AG04450 (cell line): ENCODE data around the gene TOP3B. TPM values are rescaled to one million over a fixed set of nuclear protein-coding genes. Genes with fewer than 3 reads are reported as not detected.
A peak's percentile ranks its signal among the peaks of the same experiment; 100 is the strongest.

Source experiments
- CTCF ChIA-PET: fragments of 300-600, 350-600 bp; formaldehyde crosslinking; extraction: SDS; loops from one replicate; lab custom pipeline; 2022; ENCODE audit warnings: antibody characterized with exemption, inconsistent platforms; lab: Charles Lee
- POLR2A ChIA-PET: fragments of 350-600 bp; formaldehyde crosslinking; extraction: SDS; loops from one replicate; lab custom pipeline; 2021; ENCODE audit warnings: antibody characterized with exemption, inconsistent platforms; lab: Yijun Ruan, JAX
- DNase-seq: peaks from one replicate; pipeline ENCODE4 v3.0.0-alpha.2; 2011; ENCODE audit warnings: low read depth, low spot score
- H3K27ac ChIP-seq: one replicate; pipeline ENCODE4 v1.5.1; 2012; ENCODE audit warnings: low read depth, low read length, control low read depth
- H3K27me3 ChIP-seq: one replicate; pipeline ENCODE4 v1.6.0; 2012; ENCODE audit warnings: low read length; ENCODE audit not compliant: control insufficient read depth, insufficient read depth
- H3K4me3 ChIP-seq: 2 replicates; pipeline ENCODE4 v1.5.1; 2011; ENCODE audit warnings: mild to moderate bottlenecking, low read depth, low read length, control low read depth
- H3K9me3 ChIP-seq: 2 replicates; pipeline ENCODE4 v1.5.1; 2012; ENCODE audit warnings: low read length; ENCODE audit not compliant: control insufficient read depth, insufficient read depth
- polyA plus RNA-seq: library from polyadenylated mRNA; depleted of rRNA; stranded (reverse); fragments of >200 nt; gene quantifications from 2 replicates; pipeline ENCODE4 v1.2.3, GENCODE V29; 2011
- TF ChIP-seq, protein P1 (sequence below): IDR thresholded peaks from 2 replicates; pipeline ENCODE4 v1.5.1; 2011; ENCODE audit warnings: low read depth, low read length, control low read depth, inconsistent platforms

The TOP3B gene
- polyA plus RNA-seq, 1 experiment, result 10.3 TPM

DNA sequence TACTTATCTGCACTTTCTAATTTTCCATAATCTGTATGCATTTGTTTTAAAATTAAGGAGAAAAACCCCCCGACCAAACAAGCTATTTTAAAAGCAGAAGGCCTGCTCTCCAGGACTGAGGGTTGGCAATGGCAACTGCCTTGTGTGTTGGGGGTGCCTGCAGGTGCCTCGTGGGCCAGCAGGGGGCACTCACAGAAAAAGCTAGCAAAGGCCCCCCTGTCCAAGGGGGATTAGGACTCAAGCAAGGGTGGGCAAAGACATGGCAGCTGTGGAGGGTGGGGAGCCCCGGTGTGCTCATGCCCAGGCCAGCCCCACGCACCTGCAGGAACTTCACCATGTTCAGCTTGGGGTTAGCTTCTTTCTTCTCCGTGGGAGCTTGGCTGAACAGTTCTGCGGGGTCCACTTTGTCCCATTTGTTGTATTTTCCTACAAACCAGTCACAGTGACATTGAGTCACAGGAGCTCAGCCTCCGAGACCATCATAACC is 10.3 kb downstream of the TOP3B start:
- Histone ChIP-seq H3K27me3 (no peaks in the 10 kb centered on the region), H3K9me3 (no peaks in the 10 kb centered on the region), H3K27ac (no peak overlapping the region), H3K4me3 (no peak overlapping the region)
- ChIA-PET CTCF (interaction anchor here (0.5 to 2.2 kb wide), 26 partner anchors 9 to 325 kb away, joined by 3 to 30 read pairs (median 3); partner anchors contain the start of genes PPM1F and TOP3B), POLR2A (interaction anchor here (0.6 kb wide), 2 partner anchors 13 to 173 kb away, joined by 4 read pairs; no protein-coding TSS in a partner anchor)
- TF ChIP-seq, protein P1, sequence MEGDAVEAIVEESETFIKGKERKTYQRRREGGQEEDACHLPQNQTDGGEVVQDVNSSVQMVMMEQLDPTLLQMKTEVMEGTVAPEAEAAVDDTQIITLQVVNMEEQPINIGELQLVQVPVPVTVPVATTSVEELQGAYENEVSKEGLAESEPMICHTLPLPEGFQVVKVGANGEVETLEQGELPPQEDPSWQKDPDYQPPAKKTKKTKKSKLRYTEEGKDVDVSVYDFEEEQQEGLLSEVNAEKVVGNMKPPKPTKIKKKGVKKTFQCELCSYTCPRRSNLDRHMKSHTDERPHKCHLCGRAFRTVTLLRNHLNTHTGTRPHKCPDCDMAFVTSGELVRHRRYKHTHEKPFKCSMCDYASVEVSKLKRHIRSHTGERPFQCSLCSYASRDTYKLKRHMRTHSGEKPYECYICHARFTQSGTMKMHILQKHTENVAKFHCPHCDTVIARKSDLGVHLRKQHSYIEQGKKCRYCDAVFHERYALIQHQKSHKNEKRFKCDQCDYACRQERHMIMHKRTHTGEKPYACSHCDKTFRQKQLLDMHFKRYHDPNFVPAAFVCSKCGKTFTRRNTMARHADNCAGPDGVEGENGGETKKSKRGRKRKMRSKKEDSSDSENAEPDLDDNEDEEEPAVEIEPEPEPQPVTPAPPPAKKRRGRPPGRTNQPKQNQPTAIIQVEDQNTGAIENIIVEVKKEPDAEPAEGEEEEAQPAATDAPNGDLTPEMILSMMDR, result peak; percentile 83
- no peak for DNase-seq

DNA sequence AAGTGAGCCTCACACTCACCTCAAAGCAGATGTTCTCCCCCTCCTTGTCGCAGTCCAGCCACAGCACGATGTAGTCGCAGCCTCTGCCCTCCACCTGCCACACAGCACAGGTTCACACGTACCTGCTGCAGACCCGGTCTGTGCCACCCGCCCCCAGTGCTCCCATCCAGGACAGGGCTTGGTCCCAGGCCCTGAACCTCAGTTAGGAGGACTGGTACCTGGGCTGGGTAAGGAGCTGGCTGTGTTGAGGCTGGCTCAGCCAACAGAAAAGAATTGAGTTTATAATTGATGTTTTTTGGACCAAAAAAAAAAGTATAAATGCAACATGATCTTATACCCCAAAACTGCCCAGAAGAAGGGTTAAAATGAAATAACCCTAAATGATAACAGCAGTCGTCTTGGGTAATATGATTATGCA is 10.7 kb downstream of the TOP3B start:
- H3K9me3 ChIP-seq, result no peaks in the 10 kb centered on the region
- POLR2A ChIA-PET, result interaction anchor here (0.6 kb wide), 2 partner anchors 14 to 173 kb away, joined by 4 read pairs; no protein-coding TSS in a partner anchor
- no peak overlapping the region for H3K27ac ChIP-seq
- TF ChIP-seq, protein P1, result no peak
- no peaks in the 10 kb centered on the region for H3K27me3 ChIP-seq
- CTCF ChIA-PET, result interaction anchor here (0.5 to 2.2 kb wide), 22 partner anchors 9 to 325 kb away, joined by 3 to 30 read pairs (median 3); partner anchors contain the start of genes PPM1F and TOP3B
- DNase-seq, result no peak
- no peak overlapping the region for H3K4me3 ChIP-seq

DNA sequence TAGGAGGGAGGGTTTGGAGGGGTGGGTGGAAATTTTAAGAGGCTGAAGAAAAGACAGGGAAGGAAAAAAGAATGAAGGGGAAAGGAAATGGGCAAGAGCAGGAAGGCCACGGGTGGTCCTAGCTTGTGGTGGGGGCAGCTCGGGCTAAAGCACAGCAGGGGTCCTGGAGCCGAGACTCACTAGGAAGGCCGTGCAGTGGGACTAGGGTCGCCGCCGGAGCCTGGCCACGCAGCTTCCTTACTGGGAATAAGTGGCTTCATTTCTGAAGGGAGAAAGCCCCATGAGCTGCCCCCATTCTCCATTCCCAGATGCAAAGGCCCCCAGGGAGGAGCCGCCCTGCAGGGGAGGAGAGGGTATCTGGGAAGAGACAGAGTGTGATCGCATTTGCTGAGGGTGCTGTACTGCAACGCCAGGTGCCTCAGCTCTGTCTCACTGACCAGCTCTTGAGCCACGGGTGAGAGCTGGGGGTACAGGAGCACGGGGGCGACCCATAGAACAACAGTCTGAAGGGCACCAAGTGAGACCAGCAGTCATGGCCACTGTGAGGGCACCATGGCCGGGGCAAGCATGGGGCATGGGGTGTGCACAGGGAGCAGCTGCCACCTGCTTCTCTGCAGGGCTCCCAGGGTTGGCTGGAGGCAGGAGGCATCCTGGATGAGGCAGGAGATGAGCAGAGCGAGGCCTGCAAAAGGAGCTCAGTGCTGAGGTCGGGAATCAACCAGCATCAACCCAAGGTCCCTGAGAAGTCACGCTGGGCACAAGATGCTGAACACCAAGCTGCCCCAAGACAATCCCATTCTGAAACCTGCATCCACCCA is 11.6 kb downstream of the TOP3B start:
- H3K9me3 ChIP-seq, result no peaks in the 10 kb centered on the region
- no peak overlapping the region for H3K4me3 ChIP-seq
- no peaks in the 10 kb centered on the region for H3K27me3 ChIP-seq
- H3K27ac ChIP-seq, result no peak overlapping the region
- DNase-seq, result no peak
- ChIA-PET POLR2A (no interaction called here), CTCF (interaction anchor here (0.8 to 2.2 kb wide), 8 partner anchors 11 to 191 kb away, joined by 3 to 30 read pairs (median 4); partner anchors contain the start of genes PPM1F and TOP3B)
- TF ChIP-seq, protein P1, result no peak

DNA sequence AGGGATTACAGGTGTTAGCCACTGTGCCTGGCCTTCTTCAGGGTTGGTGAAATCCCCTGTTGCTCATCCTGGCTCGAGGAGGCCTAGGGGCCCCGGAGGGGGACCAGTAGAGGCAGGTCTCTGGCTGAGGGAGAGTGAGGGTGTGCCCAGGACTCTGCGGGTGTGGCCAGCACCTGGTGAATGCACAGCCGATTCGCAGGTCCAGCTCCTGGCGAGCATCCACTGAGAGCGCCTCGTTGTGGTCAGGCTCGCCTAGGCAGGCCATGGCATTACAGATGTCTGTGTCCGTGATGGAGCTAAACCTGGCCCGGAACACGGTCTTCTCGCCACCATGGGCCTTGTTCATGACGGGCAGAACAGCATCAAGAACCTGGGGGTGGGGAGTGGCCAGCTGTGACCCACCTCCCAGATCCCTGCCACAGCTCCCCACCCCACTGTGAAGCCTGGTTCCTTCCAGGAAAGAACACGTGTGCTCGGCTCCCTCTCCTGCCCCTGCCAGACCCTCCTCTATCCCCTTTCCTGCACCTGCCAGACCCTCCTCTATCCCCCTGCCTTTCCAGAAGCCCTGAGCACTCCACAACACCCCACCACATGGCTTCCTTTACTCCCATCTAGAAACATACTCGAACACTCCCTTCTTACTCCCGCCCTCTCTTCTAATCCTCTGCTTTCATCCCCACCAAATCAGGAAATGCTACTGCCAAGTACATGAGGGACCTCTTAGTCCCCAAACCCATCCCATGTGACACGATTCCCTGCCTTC is 12.4 kb downstream of the TOP3B start:
- ChIA-PET POLR2A (no interaction called here), CTCF (interaction anchor here (0.5 to 1.1 kb wide), 2 partner anchors 17 to 233 kb away, joined by 3 to 5 read pairs; no protein-coding TSS in a partner anchor)
- Histone ChIP-seq H3K9me3 (no peaks in the 10 kb centered on the region), H3K27me3 (no peaks in the 10 kb centered on the region), H3K27ac (no peak overlapping the region), H3K4me3 (no peak overlapping the region)
- DNase-seq, result no peak
- TF ChIP-seq, protein P1, result no peak
